Fibroblast of skin of abdomen (primary cell): ENCODE results near the gene CDC42EP4. TPM values are rescaled to one million over a fixed set of nuclear protein-coding genes. Genes with fewer than 3 reads are reported as not detected.

ENCODE experiments used
- DNase-seq: peaks from one replicate; pipeline ENCODE4 v3.0.0-alpha.2; 2013
- polyA plus RNA-seq, 2 experiments: library from polyadenylated mRNA; unstranded; fragments of 120-200 nt; gene quantifications; one replicate each; pipeline ENCODE4 v1.2.1, GENCODE V29; 2013; ENCODE audit not compliant: insufficient read length in 2 of 2

CDC42EP4 gene
- 27.7 TPM for polyA plus RNA-seq (2013, experiment 1 of 2; ENCODE audit: insufficient read length)
- polyA plus RNA-seq (2013, experiment 2 of 2; ENCODE audit: insufficient read length): 26.7 TPM

GRCh38 chr17:73311781-73312641 is at the start of gene CDC42EP4:
Gene CDC42EP4, minus strand, starts transcription at chr17:73312001. Its CDS starts 25,501 bp downstream, at chr17:73286500.
- peak; percentile 93 for DNase-seq

GRCh38 chr17:73360961-73361761 is 49.4 kb upstream of the CDC42EP4 start:
- no peak for DNase-seq

GRCh38 chr17:73359987-73360410 is 48.2 kb upstream of the CDC42EP4 start:
- DNase-seq: no peak

GRCh38 chr17:73359352-73359751 is 47.6 kb upstream of the CDC42EP4 start:
- no peak for DNase-seq

GRCh38 chr17:73358668-73359067 is 46.9 kb upstream of the CDC42EP4 start:
- no peak for DNase-seq

- DNase-seq: no peak
Measured at GRCh38 chr17:73357981-73358380, 46.2 kb upstream of the CDC42EP4 start.

GRCh38 chr17:73357318-73357717 is 45.5 kb upstream of the CDC42EP4 start:
- DNase-seq: no peak

- no peak for DNase-seq
Measured at GRCh38 chr17:73356561-73357170, 44.9 kb upstream of the CDC42EP4 start.

GRCh38 chr17:73354423-73355284 is 42.9 kb upstream of the CDC42EP4 start:
- DNase-seq: no peak

- no peak for DNase-seq
Measured at GRCh38 chr17:73352261-73352660, 40.5 kb upstream of the CDC42EP4 start.

- DNase-seq: no peak
Measured at GRCh38 chr17:73351764-73352163, 40.0 kb upstream of the CDC42EP4 start.

GRCh38 chr17:73350864-73351263 is 39.1 kb upstream of the CDC42EP4 start:
- DNase-seq: no peak

- no peak for DNase-seq
Measured at GRCh38 chr17:73349647-73350046, 37.8 kb upstream of the CDC42EP4 start.

- peak; percentile 25 for DNase-seq
Measured at GRCh38 chr17:73349138-73349537, 37.3 kb upstream of the CDC42EP4 start.

- DNase-seq: no peak
Measured at GRCh38 chr17:73348829-73349095, 37.0 kb upstream of the CDC42EP4 start.

GRCh38 chr17:73348018-73348828 is 36.4 kb upstream of the CDC42EP4 start:
- no peak for DNase-seq

- DNase-seq: no peak
Measured at GRCh38 chr17:73347351-73347750, 35.5 kb upstream of the CDC42EP4 start.

GRCh38 chr17:73346501-73347162 is 34.8 kb upstream of the CDC42EP4 start:
- no peak for DNase-seq

- no peak for DNase-seq
Measured at GRCh38 chr17:73343739-73344454, 32.1 kb upstream of the CDC42EP4 start.

- peak; percentile 96 for DNase-seq
Measured at GRCh38 chr17:73343168-73343634, 31.4 kb upstream of the CDC42EP4 start.
